D341Med (cell line): ENCODE data around the gene SYF2.
"Not testable (repeated sequence)": the region's sequence is repeated elsewhere in the genome, so short reads cannot be mapped to it uniquely, and the experiment has no call there.

ENCODE experiments used
- DNase-seq: peaks from one replicate; pipeline ENCODE4 v3.0.0; 2012; ENCODE audit warnings: low spot score

The SYF2 gene

DNA sequence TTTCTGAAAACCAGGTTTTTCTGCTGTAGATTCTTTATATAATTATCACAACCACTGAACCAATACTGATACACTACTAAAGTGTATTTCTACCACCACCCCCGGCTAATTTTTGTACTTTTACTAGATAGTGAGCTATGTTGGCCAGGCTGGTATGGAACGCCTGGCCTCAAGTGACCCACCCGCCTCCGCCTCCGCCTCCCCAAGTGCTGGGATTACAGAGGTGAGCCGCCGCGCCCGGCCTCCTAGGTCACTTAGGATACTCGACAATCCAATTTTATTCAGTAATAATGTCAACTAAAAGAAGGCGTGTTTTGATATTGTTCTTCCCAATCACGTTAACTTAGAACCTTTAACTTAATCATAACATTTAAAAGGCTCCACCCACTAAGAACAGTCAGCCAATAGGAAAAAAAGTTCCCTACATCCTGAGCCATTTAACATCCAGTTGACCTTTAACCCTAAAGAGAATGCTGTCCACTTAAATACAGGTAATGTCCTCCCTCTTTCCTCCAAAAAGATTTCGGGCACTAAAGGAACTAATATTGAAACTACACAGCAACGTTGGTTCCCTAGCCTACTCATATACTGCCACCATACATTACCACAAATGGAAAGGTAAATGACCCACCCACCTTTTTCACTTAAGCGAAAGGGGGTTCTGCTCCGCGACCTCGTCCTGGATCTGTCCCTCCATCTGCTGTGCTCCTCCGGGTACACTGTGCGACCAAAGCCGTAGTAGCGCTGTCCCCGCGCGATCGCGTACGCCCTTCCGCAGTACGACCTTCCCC is 13.7 kb upstream of the SYF2 start:
- DNase-seq: no peak

- no peak for DNase-seq
These were observed 13.1 kb upstream of the SYF2 start for GRCh38 chr1:25245393-25245792.

DNA sequence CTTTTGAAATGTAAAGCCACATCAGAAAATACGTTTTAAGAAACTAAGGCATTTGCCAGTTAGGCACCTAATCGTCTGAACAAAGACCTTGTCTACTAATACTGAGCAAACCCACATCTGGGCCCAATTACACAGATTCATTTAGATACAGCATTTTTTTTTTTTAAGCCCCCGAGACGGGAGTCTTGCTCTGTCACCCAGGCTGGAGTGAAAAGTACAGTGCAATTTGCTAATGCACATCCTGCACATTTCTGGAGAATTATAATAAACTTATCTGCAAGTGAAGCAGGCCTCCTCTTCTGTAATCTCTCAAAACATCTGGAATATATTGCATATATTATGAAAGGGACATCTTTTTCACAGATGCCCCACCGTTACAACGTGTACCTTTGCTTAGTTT is 11.6 kb upstream of the SYF2 start:
- DNase-seq: no peak

- peak; percentile 84 for DNase-seq
These were observed 7.6 kb upstream of the SYF2 start for GRCh38 chr1:25239681-25240541.

DNA sequence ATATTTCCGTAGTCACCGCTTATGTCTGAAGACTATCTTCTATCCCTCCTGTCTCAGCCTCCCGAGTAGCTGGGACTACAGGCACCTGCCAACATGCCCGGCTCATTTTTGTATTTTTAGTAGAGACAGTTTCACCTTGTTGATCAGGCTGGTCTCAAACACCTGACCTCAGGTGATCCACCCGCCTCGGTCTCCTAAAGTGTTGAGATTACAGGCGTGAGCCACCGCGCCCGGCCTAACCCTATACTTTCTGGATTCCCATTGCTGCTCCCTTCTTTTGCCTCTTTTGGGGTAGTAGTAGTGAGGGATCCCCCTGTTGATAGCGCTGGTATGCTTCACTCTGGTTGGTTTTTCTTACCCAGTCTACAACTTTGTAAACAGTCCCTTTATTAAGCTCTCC is 5.7 kb upstream of the SYF2 start:
- DNase-seq: no peak

- not testable (repeated sequence) for DNase-seq
These were observed 4.0 kb upstream of the SYF2 start for GRCh38 chr1:25236261-25236660.

GRCh38 chr1:25235411-25235810 is 3.1 kb upstream of the SYF2 start:
- not testable (repeated sequence) for DNase-seq

GRCh38 chr1:25232866-25233784 is 823 bp upstream of the SYF2 start:
- peak; percentile 59 for DNase-seq

GRCh38 chr1:25223471-25223870 is 8.8 kb downstream of the SYF2 start:
- DNase-seq: no peak

- no peak for DNase-seq
These were observed 9.7 kb downstream of the SYF2 start for GRCh38 chr1:25222606-25223005.

DNA sequence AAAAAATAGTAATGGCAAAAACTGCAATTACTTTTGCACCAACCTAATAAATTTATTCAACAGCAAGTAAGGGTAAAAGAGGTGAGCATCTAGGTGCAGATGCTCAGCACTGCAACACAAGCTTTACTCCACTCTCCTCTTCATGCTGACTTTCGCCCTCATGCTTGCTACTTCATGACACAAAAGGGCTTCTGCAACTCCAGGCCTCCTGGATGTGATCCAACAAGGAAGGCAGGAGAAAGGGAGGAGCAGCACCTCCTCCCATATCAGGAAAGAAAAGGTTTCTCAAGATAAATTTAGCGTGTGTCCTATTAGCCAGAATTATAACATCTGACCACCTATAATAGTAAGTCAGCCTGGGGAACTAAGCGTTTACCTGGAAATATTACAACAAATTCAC is 11.6 kb downstream of the SYF2 start:
- DNase-seq: no peak

GRCh38 chr1:25219661-25220251 is 12.5 kb downstream of the SYF2 start:
- DNase-seq: no peak

- no peak for DNase-seq
These were observed 14.6 kb downstream of the SYF2 start for GRCh38 chr1:25217598-25218232.

DNA sequence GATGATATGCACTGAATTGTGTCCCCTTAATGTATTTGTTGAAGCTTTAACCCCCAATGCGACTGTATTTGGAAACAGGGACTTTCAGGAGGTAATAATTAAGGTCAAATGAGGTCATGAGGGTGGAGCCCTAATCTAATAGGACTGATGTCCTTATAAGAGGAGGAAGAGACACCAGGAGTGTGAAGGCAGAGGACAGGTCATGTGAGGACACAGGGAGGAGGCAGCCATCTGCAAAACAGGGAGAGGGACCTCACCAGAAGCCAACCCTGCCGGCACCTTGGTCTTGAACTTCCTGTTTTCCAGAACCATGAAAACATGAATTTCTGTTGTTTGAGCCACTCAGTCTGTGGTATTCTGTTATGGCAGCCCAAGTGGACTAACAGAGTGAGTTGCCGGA is 15.3 kb downstream of the SYF2 start:
- no peak for DNase-seq

GRCh38 chr1:25216123-25216522 is 16.2 kb downstream of the SYF2 start:
- no peak for DNase-seq

- no peak for DNase-seq
These were observed 19.6 kb downstream of the SYF2 start for GRCh38 chr1:25212725-25213124.

DNA sequence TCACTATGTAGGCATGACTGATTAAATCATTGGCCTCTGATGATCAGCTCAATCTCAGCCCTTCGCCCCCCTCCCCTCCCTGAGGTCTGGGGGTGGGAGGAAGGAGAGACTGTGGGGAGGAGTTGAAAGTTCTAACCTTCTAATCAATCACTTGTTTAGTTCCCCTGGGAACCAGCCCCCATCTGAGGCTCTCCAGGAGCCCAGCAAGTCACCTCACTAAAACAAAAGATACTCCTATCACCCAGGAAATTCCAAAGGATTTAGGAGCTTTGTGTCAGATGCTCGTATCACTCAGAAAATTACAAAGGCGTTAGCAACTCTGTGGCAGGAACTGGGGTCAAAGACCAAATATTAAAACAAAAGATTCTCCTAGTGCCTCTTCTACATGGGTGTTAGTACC is 21.6 kb downstream of the SYF2 start:
- no peak for DNase-seq

DNA sequence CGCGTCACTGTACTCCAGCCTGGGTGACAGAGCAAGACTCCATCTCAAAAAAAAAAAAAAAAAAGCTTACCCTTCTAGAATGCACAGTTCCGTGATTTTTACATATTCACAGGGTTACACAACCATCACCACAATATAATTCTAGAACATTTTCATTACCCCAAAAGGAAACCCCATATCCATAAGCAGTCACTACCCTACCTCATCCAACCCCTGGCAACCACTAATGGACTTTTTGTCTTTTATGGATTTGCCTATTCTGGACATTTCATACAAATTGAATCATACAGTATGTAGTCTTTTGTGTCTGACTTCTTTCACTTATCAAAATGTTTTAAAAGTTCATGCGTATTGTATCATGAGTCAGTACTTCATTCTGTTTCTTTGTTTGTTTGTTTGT is 22.8 kb downstream of the SYF2 start:
- no peak for DNase-seq

DNA sequence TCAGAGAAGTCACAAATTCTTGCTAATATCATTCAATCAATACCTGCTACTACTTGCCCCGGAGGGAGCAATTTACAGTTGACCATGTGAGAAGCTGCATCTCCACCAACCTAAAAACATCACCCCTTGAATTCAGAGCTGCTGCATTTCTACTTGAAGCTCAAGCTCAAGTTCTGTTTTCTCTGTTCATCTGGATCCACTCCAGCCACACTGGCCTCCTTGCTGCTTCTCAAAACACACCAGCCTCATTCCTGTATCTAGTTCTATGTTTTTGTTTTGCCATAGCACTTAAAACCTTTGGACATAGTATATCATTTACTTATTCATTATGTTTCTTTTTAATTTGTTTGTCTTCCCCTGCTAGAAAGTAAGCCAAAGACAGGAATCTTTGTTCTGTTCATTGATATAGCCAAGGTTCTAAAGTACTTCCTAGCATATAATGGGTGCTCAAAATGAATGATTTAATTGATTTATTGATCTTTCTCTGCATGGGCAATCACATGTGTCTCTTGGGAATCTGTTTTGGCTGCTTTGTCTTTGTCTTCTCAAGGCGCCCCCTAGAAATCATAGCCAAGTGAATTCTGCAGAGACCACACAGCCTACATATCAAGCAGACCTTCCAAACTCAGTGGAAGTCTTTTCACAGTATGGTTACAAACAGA is 23.6 kb downstream of the SYF2 start:
- no peak for DNase-seq

GRCh38 chr1:25208092-25208491 is 24.2 kb downstream of the SYF2 start:
- no peak for DNase-seq

DNA sequence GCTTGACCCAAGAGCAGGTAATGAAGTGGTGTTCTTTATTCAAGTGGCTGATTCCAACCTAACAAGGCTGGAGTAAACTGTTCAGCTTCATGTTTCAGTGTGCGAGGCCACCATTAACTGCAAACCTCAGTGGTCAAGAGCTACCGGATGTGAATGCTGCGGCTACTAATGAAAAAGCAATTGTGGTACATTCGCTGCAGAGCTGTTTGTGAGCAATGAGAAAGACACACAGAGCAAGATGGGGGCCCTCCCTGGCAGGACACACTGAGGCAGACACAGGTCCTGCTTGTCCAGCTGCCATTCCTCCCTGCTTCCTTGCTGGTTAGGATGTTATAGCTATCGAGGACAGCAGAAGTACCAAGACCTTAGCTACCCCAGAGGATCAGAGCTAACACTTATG is 26.1 kb downstream of the SYF2 start:
- DNase-seq: no peak
